ENCODE data around the gene ZFAND3. TPM values are rescaled to one million over a fixed set of nuclear protein-coding genes. Genes with fewer than 3 reads are reported as not detected.

ZFAND3 gene
- polyA plus RNA-seq, 2 of the 4 experiments (the other 2 are of a cell fraction): 12.0 to 50.0 TPM

DNA sequence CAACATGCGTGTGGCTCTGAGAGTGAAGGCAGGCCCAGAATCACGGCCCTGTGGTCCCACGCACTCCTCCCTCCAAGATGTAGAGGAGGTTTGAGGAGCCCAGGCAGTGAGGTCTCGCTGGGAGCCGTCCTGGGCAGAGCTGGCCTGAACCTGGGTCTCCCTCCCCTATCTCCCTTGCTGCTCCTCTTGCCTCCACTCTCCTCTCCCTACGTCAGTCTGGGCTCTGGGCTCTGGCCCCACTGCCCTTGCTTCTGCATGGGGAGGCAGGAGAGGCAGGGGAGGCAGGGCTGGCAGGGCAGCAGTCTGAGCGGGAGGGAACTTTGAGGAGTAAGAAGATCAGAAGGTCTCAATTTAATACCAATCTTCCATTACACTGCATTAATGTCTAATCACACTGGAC lies 375.1 kb downstream of the ZFAND3 start:
- no peaks in the 10 kb centered on the region for H3K4me1 ChIP-seq
- ATAC-seq (no peak), FAIRE-seq (no peak), DNase-seq (ENCODE audit: low read depth in 1 of 2, low spot score in 1 of 2) (no peak)
- H3K27ac ChIP-seq: no peak overlapping the region
- no peak for TF ChIP-seq JUN (IDR thresholded peaks at IDR 0.05)
- TF ChIP-seq, protein P1, sequence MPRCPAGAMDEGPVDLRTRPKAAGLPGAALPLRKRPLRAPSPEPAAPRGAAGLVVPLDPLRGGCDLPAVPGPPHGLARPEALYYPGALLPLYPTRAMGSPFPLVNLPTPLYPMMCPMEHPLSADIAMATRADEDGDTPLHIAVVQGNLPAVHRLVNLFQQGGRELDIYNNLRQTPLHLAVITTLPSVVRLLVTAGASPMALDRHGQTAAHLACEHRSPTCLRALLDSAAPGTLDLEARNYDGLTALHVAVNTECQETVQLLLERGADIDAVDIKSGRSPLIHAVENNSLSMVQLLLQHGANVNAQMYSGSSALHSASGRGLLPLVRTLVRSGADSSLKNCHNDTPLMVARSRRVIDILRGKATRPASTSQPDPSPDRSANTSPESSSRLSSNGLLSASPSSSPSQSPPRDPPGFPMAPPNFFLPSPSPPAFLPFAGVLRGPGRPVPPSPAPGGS (IDR thresholded peaks at IDR 0.05): no peak
- no peak for TF ChIP-seq CBX2 (IDR thresholded peaks at IDR 0.05; ENCODE audit: borderline replicate concordance, low read depth)
- H3K4me3 ChIP-seq: no peak overlapping the region
- H3K4me2 ChIP-seq: no peak overlapping the region
- 79% methylated on average over 7 of the region's 7 CpGs for WGBS (ENCODE audit: missing lambda C conversion rate)
- H3K9me3 ChIP-seq: no peaks in the 10 kb centered on the region
- ChIA-PET CTCF (no interaction called here), POLR2A (no interaction called here)

DNA sequence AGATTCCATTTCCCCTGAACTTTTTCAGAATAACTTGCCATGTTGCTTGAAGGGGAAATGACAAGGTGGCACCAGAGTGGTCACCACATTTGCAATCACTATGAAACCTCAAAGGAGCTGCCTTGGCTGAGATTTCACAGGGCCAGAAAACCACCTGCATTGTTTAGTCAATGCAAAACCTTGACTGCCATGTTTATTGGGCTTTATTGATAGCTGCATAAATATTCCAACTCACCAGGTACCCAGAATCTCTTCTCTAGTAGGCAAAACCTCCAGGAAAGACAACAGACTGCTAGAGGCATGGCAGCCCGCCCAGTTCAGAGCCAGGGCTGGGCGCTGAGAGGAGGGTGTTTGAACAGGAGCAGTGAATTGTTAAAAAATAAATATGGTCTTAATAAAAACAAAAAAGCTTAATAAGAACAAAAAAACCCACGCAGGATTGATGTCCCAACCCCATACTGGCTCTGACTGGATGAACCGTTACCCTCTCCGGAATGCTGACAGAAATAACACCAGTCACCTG lies 375.6 kb downstream of the ZFAND3 start:
- no peak for DNase-seq (ENCODE audit: low read depth in 1 of 2, low spot score in 1 of 2)
- CTCF ChIA-PET: no interaction called here
- 75% methylated on average over 5 of the region's 5 CpGs for WGBS (ENCODE audit: missing lambda C conversion rate)
- no peak overlapping the region for H3K4me2 ChIP-seq
- H3K27ac ChIP-seq: no peak overlapping the region
- no peak overlapping the region for H3K4me3 ChIP-seq
- no peak for TF ChIP-seq MYC (IDR thresholded peaks at IDR 0.05; ENCODE audit: borderline replicate concordance, low read length)
- TF ChIP-seq, protein P1 (IDR thresholded peaks at IDR 0.05): no peak
- no peak for TF ChIP-seq RAD21 (conservative IDR thresholded peaks at IDR 0.05 in 1 of 2, IDR thresholded peaks at IDR 0.05 in 1 of 2)
- no peak for TF ChIP-seq TFCP2L1 (CRISPR knock-in tag; IDR thresholded peaks at IDR 0.05)
- no peak for TF ChIP-seq FOSL2 (IDR thresholded peaks at IDR 0.05)
- TF ChIP-seq FOSL2 (CRISPR knock-in tag; IDR thresholded peaks at IDR 0.05): no peak
- TF ChIP-seq MAFK (IDR thresholded peaks at IDR 0.05; ENCODE audit: partially characterized antibody): no peak
- no peak for TF ChIP-seq JUN (IDR thresholded peaks at IDR 0.05)
- no peak for TF ChIP-seq CHD2 (IDR thresholded peaks at IDR 0.05; ENCODE audit: low read length, partially characterized antibody)
- no peak for TF ChIP-seq FOXS1 (CRISPR knock-in tag; IDR thresholded peaks at IDR 0.05)
- no peak for TF ChIP-seq HOXB13 (CRISPR knock-in tag; IDR thresholded peaks at IDR 0.05; ENCODE audit: low read depth)
- no peak for TF ChIP-seq EHMT2 (IDR thresholded peaks at IDR 0.05; ENCODE audit: low read depth)
- TF ChIP-seq ZC3H11A (IDR thresholded peaks at IDR 0.05): no peak
- TF ChIP-seq PHF8 (IDR thresholded peaks at IDR 0.05; ENCODE audit: borderline replicate concordance, low read depth): no peak
- no peak for TF ChIP-seq RARB (CRISPR knock-in tag; IDR thresholded peaks at IDR 0.05)
- TF ChIP-seq, protein P2, sequence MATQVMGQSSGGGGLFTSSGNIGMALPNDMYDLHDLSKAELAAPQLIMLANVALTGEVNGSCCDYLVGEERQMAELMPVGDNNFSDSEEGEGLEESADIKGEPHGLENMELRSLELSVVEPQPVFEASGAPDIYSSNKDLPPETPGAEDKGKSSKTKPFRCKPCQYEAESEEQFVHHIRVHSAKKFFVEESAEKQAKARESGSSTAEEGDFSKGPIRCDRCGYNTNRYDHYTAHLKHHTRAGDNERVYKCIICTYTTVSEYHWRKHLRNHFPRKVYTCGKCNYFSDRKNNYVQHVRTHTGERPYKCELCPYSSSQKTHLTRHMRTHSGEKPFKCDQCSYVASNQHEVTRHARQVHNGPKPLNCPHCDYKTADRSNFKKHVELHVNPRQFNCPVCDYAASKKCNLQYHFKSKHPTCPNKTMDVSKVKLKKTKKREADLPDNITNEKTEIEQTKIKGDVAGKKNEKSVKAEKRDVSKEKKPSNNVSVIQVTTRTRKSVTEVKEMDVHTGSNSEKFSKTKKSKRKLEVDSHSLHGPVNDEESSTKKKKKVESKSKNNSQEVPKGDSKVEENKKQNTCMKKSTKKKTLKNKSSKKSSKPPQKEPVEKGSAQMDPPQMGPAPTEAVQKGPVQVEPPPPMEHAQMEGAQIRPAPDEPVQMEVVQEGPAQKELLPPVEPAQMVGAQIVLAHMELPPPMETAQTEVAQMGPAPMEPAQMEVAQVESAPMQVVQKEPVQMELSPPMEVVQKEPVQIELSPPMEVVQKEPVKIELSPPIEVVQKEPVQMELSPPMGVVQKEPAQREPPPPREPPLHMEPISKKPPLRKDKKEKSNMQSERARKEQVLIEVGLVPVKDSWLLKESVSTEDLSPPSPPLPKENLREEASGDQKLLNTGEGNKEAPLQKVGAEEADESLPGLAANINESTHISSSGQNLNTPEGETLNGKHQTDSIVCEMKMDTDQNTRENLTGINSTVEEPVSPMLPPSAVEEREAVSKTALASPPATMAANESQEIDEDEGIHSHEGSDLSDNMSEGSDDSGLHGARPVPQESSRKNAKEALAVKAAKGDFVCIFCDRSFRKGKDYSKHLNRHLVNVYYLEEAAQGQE (IDR thresholded peaks at IDR 0.05): no peak
- no peak for TF ChIP-seq RCOR1 (IDR thresholded peaks at IDR 0.05; ENCODE audit: low read depth, low read length)
- no peak for FAIRE-seq
- POLR2A ChIA-PET: no interaction called here
- ATAC-seq: no peak
- no peaks in the 10 kb centered on the region for H3K4me1 ChIP-seq
- H3K9me3 ChIP-seq: no peaks in the 10 kb centered on the region

DNA sequence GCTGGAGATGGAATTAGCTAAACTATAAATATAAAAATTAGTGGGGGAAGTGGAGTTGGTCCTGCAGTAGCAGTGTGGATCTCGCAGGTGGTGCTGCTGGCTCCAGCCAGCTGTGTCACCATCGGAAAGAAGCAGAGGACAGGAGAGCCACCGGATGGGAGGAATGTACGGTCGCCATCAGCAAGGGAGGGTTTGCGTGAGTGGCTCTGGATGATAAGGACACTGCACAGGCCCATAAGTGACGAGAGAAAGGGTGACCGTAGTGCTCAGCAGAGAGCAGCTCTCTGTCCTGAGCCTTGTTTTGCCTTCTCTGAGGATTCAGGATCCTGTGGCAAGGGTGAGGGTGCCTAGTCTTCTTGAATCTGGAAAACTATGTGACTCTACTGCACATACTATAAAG lies 378.7 kb downstream of the ZFAND3 start:
- H3K4me3 ChIP-seq: no peak overlapping the region
- no peak for FAIRE-seq
- no peak overlapping the region for H3K4me2 ChIP-seq
- 79% methylated on average over 8 of the region's 8 CpGs for WGBS (ENCODE audit: missing lambda C conversion rate)
- ChIA-PET CTCF (no interaction called here), POLR2A (no interaction called here)
- no peaks in the 10 kb centered on the region for H3K9me3 ChIP-seq
- TF ChIP-seq SMC3 (IDR thresholded peaks at IDR 0.05) (no peak), FOXS1 (CRISPR knock-in tag; IDR thresholded peaks at IDR 0.05) (no peak), TP53 (CRISPR knock-in tag; IDR thresholded peaks at IDR 0.05) (no peak), RARB (CRISPR knock-in tag; IDR thresholded peaks at IDR 0.05) (no peak), KDM5A (IDR thresholded peaks at IDR 0.05) (no peak), JUNB (IDR thresholded peaks at IDR 0.05) (no peak), FOSB (CRISPR knock-in tag; IDR thresholded peaks at IDR 0.05) (no peak), HOXB5 (CRISPR knock-in tag; IDR thresholded peaks at IDR 0.05) (no peak)
- no peak for ATAC-seq
- H3K27ac ChIP-seq: no peak overlapping the region
- DNase-seq (ENCODE audit: low read depth in 1 of 2, low spot score in 1 of 2): no peak
- H3K4me1 ChIP-seq: no peaks in the 10 kb centered on the region

Measured in A549 (cell line).